Prostate gland (tissue), 2 donors: ENCODE results near the gene PBX4. TPM values are rescaled to one million over a fixed set of nuclear protein-coding genes. Genes with fewer than 3 reads are reported as not detected.

Experiments
- DNase-seq: peaks from one replicate; pipeline ENCODE4 v3.0.0-alpha.2; 2019; ENCODE audit warnings: low spot score
- H3K27ac ChIP-seq, 2 donors: fragments of 200-600 bp; sonication (generic); 2 replicates each; pipeline ENCODE4 v1.5.1; 2017 to 2019
- H3K27me3 ChIP-seq: fragments of 200-600 bp; sonication (generic); replicated peaks from 2 replicates; pipeline ENCODE4 v1.5.1; 2019; ENCODE audit not compliant: insufficient read depth
- H3K36me3 ChIP-seq, 2 donors: fragments of 200-600 bp; sonication (generic); 1 replicate in 1 of 2; 2 replicates in 1 of 2; pipeline versions ENCODE4 v1.5.1 to v1.8.1; 2017 to 2019
- H3K4me1 ChIP-seq: fragments of 200-600 bp; sonication (generic); replicated peaks from 2 replicates; pipeline ENCODE4 v1.5.1; 2019
- H3K4me3 ChIP-seq, 2 donors: fragments of 200-600 bp; sonication (generic); 2 replicates each; pipeline ENCODE4 v1.5.1; 2017 to 2019
- H3K9me3 ChIP-seq: fragments of 200-600 bp; sonication (generic); 2 replicates; pipeline ENCODE4 v1.5.1; 2017
- POLR2A ChIP-seq: fragments of 450-650 bp; IDR thresholded peaks from one replicate; pipeline ENCODE4 v1.6.1; 2016; ENCODE audit warnings: antibody characterized with exemption, mild to moderate bottlenecking
- POLR2AphosphoS5 ChIP-seq: sonication (generic); formaldehyde crosslinking; IDR thresholded peaks from one replicate; pipeline ENCODE4 v1.6.1; 2017; ENCODE audit warnings: antibody characterized with exemption
- WGBS: methylation state at CpG from one replicate; pipeline ENCODE4 v1.1.5; 2018; 5-methylcytosine and 5-hydroxymethylcytosine counted together
- intact Hi-C: fragments of 100-400 bp; cut with DNase I; formaldehyde crosslinking; loops from one replicate; pipeline ENCODE4 v1.14.2; 2022
- total RNA-seq, 2 donors: library from RNA; depleted of rRNA; stranded (reverse); fragments of >200 nt; gene quantifications; one replicate each; pipeline ENCODE4 v1.1.0, GENCODE V29; 2016
- TF ChIP-seq, protein P1 (sequence below), 4 experiments: fragments of 200-600 bp in 2 of 4; fragments of 450-650 bp in 2 of 4; sonication (generic) in 2 of 4; IDR thresholded peaks; 1 replicate in 3 of 4; 2 replicates in 1 of 4; pipeline ENCODE4 v1.5.1; 2016 to 2019; ENCODE audit warnings: antibody characterized with exemption in 4 of 4, mild to moderate bottlenecking in 2 of 4, moderate library complexity in 2 of 4

The PBX4 gene
- total RNA-seq, 2 donors from 2014 or later, result 2.6 to 10.6 TPM

GRCh38 chr19:19570571-19570970 is 47.9 kb downstream of the PBX4 start:
- intact Hi-C loops, result no loop called here
- no peaks in the 10 kb centered on the region for H3K36me3 ChIP-seq
- WGBS, result 78% methylated on average over 10 of the region's 10 CpGs
- no peaks in the 10 kb centered on the region for H3K27me3 ChIP-seq
- no peaks in the 10 kb centered on the region for H3K4me1 ChIP-seq
- H3K4me3 ChIP-seq, result no peak overlapping the region
- no peak overlapping the region for H3K27ac ChIP-seq
- TF ChIP-seq POLR2AphosphoS5 (no peak), POLR2A (no peak)
- TF ChIP-seq, protein P1, sequence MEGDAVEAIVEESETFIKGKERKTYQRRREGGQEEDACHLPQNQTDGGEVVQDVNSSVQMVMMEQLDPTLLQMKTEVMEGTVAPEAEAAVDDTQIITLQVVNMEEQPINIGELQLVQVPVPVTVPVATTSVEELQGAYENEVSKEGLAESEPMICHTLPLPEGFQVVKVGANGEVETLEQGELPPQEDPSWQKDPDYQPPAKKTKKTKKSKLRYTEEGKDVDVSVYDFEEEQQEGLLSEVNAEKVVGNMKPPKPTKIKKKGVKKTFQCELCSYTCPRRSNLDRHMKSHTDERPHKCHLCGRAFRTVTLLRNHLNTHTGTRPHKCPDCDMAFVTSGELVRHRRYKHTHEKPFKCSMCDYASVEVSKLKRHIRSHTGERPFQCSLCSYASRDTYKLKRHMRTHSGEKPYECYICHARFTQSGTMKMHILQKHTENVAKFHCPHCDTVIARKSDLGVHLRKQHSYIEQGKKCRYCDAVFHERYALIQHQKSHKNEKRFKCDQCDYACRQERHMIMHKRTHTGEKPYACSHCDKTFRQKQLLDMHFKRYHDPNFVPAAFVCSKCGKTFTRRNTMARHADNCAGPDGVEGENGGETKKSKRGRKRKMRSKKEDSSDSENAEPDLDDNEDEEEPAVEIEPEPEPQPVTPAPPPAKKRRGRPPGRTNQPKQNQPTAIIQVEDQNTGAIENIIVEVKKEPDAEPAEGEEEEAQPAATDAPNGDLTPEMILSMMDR (IDR thresholded peaks at IDR 0.05), result no peak
- no peaks in the 10 kb centered on the region for H3K9me3 ChIP-seq
- no peak for DNase-seq

- no peak for DNase-seq
Observed at GRCh38 chr19:19568802-19569756, 49.4 kb downstream of the PBX4 start.

GRCh38 chr19:19567391-19567790 is 51.1 kb downstream of the PBX4 start:
- 81% methylated on average over 3 of the region's 3 CpGs for WGBS
- no peaks in the 10 kb centered on the region for H3K4me1 ChIP-seq
- TF ChIP-seq POLR2AphosphoS5 (no peak), POLR2A (no peak)
- TF ChIP-seq, protein P1 (IDR thresholded peaks at IDR 0.05), result no peak
- no peak overlapping the region for H3K27ac ChIP-seq
- no peaks in the 10 kb centered on the region for H3K9me3 ChIP-seq
- no peak overlapping the region for H3K4me3 ChIP-seq
- DNase-seq, result no peak
- H3K27me3 ChIP-seq, result no peaks in the 10 kb centered on the region
- H3K36me3 ChIP-seq, result no peaks in the 10 kb centered on the region
- intact Hi-C loops, result no loop called here

More at GRCh38 chr19:19568802-19569756, 49.4 kb downstream of the PBX4 start:
- H3K36me3 ChIP-seq, result no peaks in the 10 kb centered on the region
- no peak for TF ChIP-seq POLR2A
- TF ChIP-seq POLR2AphosphoS5, result no peak
- TF ChIP-seq, protein P1 (IDR thresholded peaks at IDR 0.05), result no peak
- H3K9me3 ChIP-seq, result no peaks in the 10 kb centered on the region
- 88% methylated on average over 25 of the region's 25 CpGs for WGBS
- H3K4me3 ChIP-seq, result no peak overlapping the region
- intact Hi-C loops, result no loop called here
- H3K4me1 ChIP-seq, result no peaks in the 10 kb centered on the region
- H3K27ac ChIP-seq, result no peak overlapping the region
- no peaks in the 10 kb centered on the region for H3K27me3 ChIP-seq

- H3K4me1 ChIP-seq, result no peaks in the 10 kb centered on the region
- no peak for DNase-seq
- H3K4me3 ChIP-seq, result no peak overlapping the region
- no peaks in the 10 kb centered on the region for H3K27me3 ChIP-seq
- TF ChIP-seq, protein P1 (IDR thresholded peaks at IDR 0.05), result no peak
- no peak for TF ChIP-seq POLR2A
- no peak for TF ChIP-seq POLR2AphosphoS5
- no peaks in the 10 kb centered on the region for H3K36me3 ChIP-seq
- intact Hi-C loops, result no loop called here
- H3K27ac ChIP-seq, result no peak overlapping the region
- WGBS, result 85% methylated on average over 7 of the region's 7 CpGs
- no peaks in the 10 kb centered on the region for H3K9me3 ChIP-seq
Observed at GRCh38 chr19:19566306-19566705, 52.2 kb downstream of the PBX4 start.
